Psoas muscle (tissue), 8 donors: ENCODE data around the gene MYOCD. TPM values are rescaled to one million over a fixed set of nuclear protein-coding genes. Genes with fewer than 3 reads are reported as not detected.
A peak's percentile ranks its signal among the peaks of the same experiment; 100 is the strongest.

Source experiments
- ATAC-seq, 4 donors: fragments of 200-7000 bp; cut with Tn5 transposase; one replicate each; pipeline ENCODE4 v1.9.1; 2020; ENCODE audit warnings: moderate library complexity in 3 of 4, mild to moderate bottlenecking in 2 of 4
- DNase-seq, 2 donors: peaks; one replicate each; pipeline ENCODE4 v3.0.0-alpha.2; 2020
- H3K27ac ChIP-seq: fragments of 200-600 bp; one replicate; pipeline ENCODE4 v1.8.0; 2022
- H3K27me3 ChIP-seq, 3 donors: fragments of 200-600 bp in 1 of 3; one replicate each; pipeline versions ENCODE4 v1.6.1 to v1.8.0; 2013 to 2022; ENCODE audit warnings: low read length in 2 of 3, mild to moderate bottlenecking in 2 of 3, moderate library complexity in 1 of 3; ENCODE audit not compliant: insufficient read depth in 3 of 3
- H3K36me3 ChIP-seq, 2 donors: fragments of 200-600 bp in 1 of 2; one replicate each; pipeline versions ENCODE4 v1.6.1 to v1.8.0; 2013 to 2022; ENCODE audit warnings: low read depth in 1 of 2, mild to moderate bottlenecking in 1 of 2, moderate library complexity in 1 of 2; ENCODE audit not compliant: insufficient read depth in 1 of 2
- H3K4me1 ChIP-seq: fragments of 200-600 bp; one replicate; pipeline ENCODE4 v1.8.0; 2022
- H3K4me3 ChIP-seq: fragments of 200-600 bp; one replicate; pipeline ENCODE4 v1.8.0; 2022; ENCODE audit warnings: mild to moderate bottlenecking
- H3K9me3 ChIP-seq: fragments of 200-600 bp; one replicate; pipeline ENCODE4 v1.8.0; 2022
- CTCF ChIP-seq: fragments of 200-600 bp; IDR thresholded peaks from one replicate; pipeline ENCODE4 v1.8.0; 2022; ENCODE audit warnings: antibody characterized with exemption
- WGBS, 3 donors: extraction: QIAGEN DNeasy Blood & Tissue Kit; methylation state at CpG; one replicate each; pipeline versions ENCODE4 v1.1.6 to v1.1.7; 2013; 5-methylcytosine and 5-hydroxymethylcytosine counted together
- intact Hi-C, 2 donors: fragments of 100-400 bp; cut with DNase I; formaldehyde crosslinking; loops; one replicate each; pipeline versions ENCODE4 v1.11.0 to v1.14.2; 2022
- polyA plus RNA-seq, 3 donors: library from polyadenylated mRNA; stranded (reverse); fragments of 200-250 nt; gene quantifications; one replicate each; pipeline ENCODE4 v1.2.3, GENCODE V29; 2013
- total RNA-seq, 4 donors: library from RNA; stranded (reverse); fragmentation: NEBNext Ultra II Directional in 2 of 4; extraction: Animal tissue kit (Norgen Biotek cat#: 25700) in 2 of 4; gene quantifications; one replicate each; pipeline versions ENCODE4 v1.2.1 to v1.2.4, GENCODE V29; 2021 to 2023
- donor health status: healthy with polysubstance abuse.
- donor health status: DM: no; HTN: no; CAD: no; lungs with moderate emphysema.
- donor health status: Bipolar disorder and iron deficiency.
- donor health status: healthy.
- donor health status: DM: yes; HTN: yes; CAD: no.
- donor health status: DM: no; HTN: no; CAD: no.
- donor health status: DM: no; HTN: no; CAD: no.
- donor health status: DM: yes; HTN: yes; CAD: no.

The MYOCD gene
- total and polyA plus RNA-seq, 7 donors, result 0.04 to 1.2 (median 0.22) TPM

GRCh38 chr17:12712415-12712814 lies 46.7 kb downstream of the MYOCD start:
- DNase-seq, result no peak
- H3K4me1 ChIP-seq, result no peaks in the 10 kb centered on the region
- no peak for ATAC-seq
- H3K27ac ChIP-seq, result no peak overlapping the region
- H3K4me3 ChIP-seq, result no peak overlapping the region
- H3K27me3 ChIP-seq, result no peaks in the 10 kb centered on the region
- no peak for TF ChIP-seq CTCF
- H3K9me3 ChIP-seq, result no peaks in the 10 kb centered on the region
- 48 to 60% (median 49%) methylated on average over 4 of the region's 4 CpGs for WGBS, 3 donors
- intact Hi-C loops, result no loop called here
- H3K36me3 ChIP-seq, result no peaks in the 10 kb centered on the region

GRCh38 chr17:12712941-12713340 lies 47.3 kb downstream of the MYOCD start:
- H3K4me1 ChIP-seq, result no peaks in the 10 kb centered on the region
- no peak overlapping the region for H3K4me3 ChIP-seq
- ATAC-seq, result peak in 2 of 4 donors; percentile 40 to 44
- no peak for DNase-seq
- 25 to 34% (median 34%) methylated on average over 3 of the region's 3 CpGs for WGBS, 3 donors
- no peaks in the 10 kb centered on the region for H3K36me3 ChIP-seq
- H3K27ac ChIP-seq, result no peak overlapping the region
- H3K9me3 ChIP-seq, result no peaks in the 10 kb centered on the region
- H3K27me3 ChIP-seq, result no peaks in the 10 kb centered on the region
- no peak for TF ChIP-seq CTCF
- intact Hi-C loops, result no loop called here

GRCh38 chr17:12719948-12720347 lies 54.3 kb downstream of the MYOCD start:
- TF ChIP-seq CTCF, result no peak
- H3K4me3 ChIP-seq, result no peak overlapping the region
- no peaks in the 10 kb centered on the region for H3K36me3 ChIP-seq
- no peak overlapping the region for H3K27ac ChIP-seq
- no peak for DNase-seq
- H3K4me1 ChIP-seq, result no peaks in the 10 kb centered on the region
- H3K9me3 ChIP-seq, result no peaks in the 10 kb centered on the region
- no peak for ATAC-seq
- H3K27me3 ChIP-seq, result no peaks in the 10 kb centered on the region
- intact Hi-C loops, result no loop called here
- 91 to 93% (median 91%) methylated on average over 11 of the region's 11 CpGs for WGBS, 3 donors

- H3K4me3 ChIP-seq, result no peak overlapping the region
- intact Hi-C loops, result no loop called here
- ATAC-seq, result no peak
Observed at GRCh38 chr17:12721581-12721980, 55.9 kb downstream of the MYOCD start.

More at GRCh38 chr17:12721581-12721980, 55.9 kb downstream of the MYOCD start:
- Histone ChIP-seq H3K36me3 (no peaks in the 10 kb centered on the region), H3K27ac (no peak overlapping the region), H3K9me3 (no peaks in the 10 kb centered on the region), H3K27me3 (no peaks in the 10 kb centered on the region), H3K4me1 (no peaks in the 10 kb centered on the region)
- no peak for TF ChIP-seq CTCF
- 59 to 82% (median 71%) methylated on average over 1 of the region's 1 CpG for WGBS, 3 donors
- DNase-seq, result no peak
